Keratinocyte (primary cell): Measurements from ENCODE around the gene FBXO38.

Experiments used
- CTCF ChIP-seq, 3 experiments: IDR thresholded peaks in 1 of 3; conservative IDR thresholded peaks in 1 of 3; optimal IDR thresholded peaks in 1 of 3; 2 replicates in 2 of 3; 3 replicates in 1 of 3; pipeline versions ENCODE3 to v1.5.1; 2011; ENCODE audit warnings: low read length in 3 of 3, mild to moderate bottlenecking in 3 of 3, moderate library complexity in 2 of 3, control low read depth in 1 of 3, inconsistent platforms in 1 of 3; ENCODE audit not compliant: insufficient read depth in 2 of 3; ENCODE audit errors: extremely low read depth in 1 of 3
- EZH2 ChIP-seq: IDR thresholded peaks from one replicate; pipeline ENCODE4 v1.6.1; 2012; ENCODE audit warnings: inconsistent platforms, mild to moderate bottlenecking, low read length, moderate library complexity

GRCh38 chr5:148483750-148484149 lies 100.0 kb downstream of the FBXO38 start:
- TF ChIP-seq CTCF (optimal IDR thresholded peaks at IDR 0.05 in 1 of 3, IDR thresholded peaks at IDR 0.05 in 1 of 3, conservative IDR thresholded peaks at IDR 0.05 in 1 of 3; ENCODE audit: extremely low read depth in 1 of 3, insufficient read depth in 2 of 3, low read length in 3 of 3) (no peak), EZH2 (no peak)
